Measurements from ENCODE around the gene OLIG2.

DNA sequence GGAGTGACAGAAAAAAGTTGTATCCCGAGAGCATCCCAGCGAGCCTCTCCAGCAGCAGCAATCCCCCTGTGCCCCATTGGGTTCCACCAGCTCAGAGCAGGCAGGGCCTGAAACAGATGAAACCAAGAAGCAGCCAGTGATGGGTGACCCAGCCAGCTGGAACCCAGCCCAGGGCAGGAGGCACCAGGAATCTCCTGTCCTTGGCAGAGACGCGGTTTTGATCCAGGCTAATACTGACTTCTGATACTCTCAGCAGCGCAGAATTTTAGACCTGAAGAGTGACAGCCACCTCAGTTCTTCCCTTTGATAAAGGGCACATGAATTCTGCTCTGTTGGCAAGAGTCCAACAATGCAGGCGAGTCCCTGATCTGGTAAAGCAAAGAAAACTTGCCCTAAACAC, 32.8 kb downstream of the OLIG2 start:
- TF ChIP-seq CTCF (IDR thresholded peaks at IDR 0.05 in 4 of 5, conservative IDR thresholded peaks at IDR 0.05 in 1 of 5) (no peak), POLR2A (IDR thresholded peaks at IDR 0.05) (no peak)

Data from gastrocnemius medialis (tissue), 4 donors.